H9 (cell line): ENCODE results near the gene PHC3. TPM values are rescaled to one million over a fixed set of nuclear protein-coding genes. Genes with fewer than 3 reads are reported as not detected.
"Not testable (repeated sequence)": the region's sequence is repeated elsewhere in the genome, so short reads cannot be mapped to it uniquely, and the experiment has no call there.

Experiments
- DNase-seq: peaks from one replicate; pipeline ENCODE4 v3.0.0-alpha.2; 2017
- H2AFZ ChIP-seq: one replicate; pipeline ENCODE4 v1.6.1; 2013; ENCODE audit warnings: mild to moderate bottlenecking, low read length, control low read depth, moderate library complexity
- H2AK5ac ChIP-seq: 2 replicates; pipeline ENCODE4 v1.6.1; 2013; ENCODE audit warnings: low read length, control low read depth, mixed read lengths; ENCODE audit not compliant: insufficient read length
- H2BK120ac ChIP-seq: one replicate; pipeline ENCODE4 v1.6.1; 2013; ENCODE audit warnings: low read depth, mild to moderate bottlenecking, low read length, control low read depth, inconsistent platforms; ENCODE audit not compliant: poor library complexity, severe bottlenecking
- H2BK12ac ChIP-seq: 2 replicates; pipeline ENCODE4 v1.6.1; 2013; ENCODE audit warnings: low read length, control low read depth, mixed read lengths, low read depth; ENCODE audit not compliant: insufficient read length
- H2BK15ac ChIP-seq: 2 replicates; pipeline ENCODE4 v1.6.1; 2013; ENCODE audit warnings: low read depth, low read length, control low read depth
- H2BK20ac ChIP-seq: one replicate; pipeline ENCODE4 v1.6.1; 2013; ENCODE audit warnings: low read depth, mild to moderate bottlenecking, low read length, control low read depth, inconsistent platforms; ENCODE audit not compliant: poor library complexity, severe bottlenecking
- H2BK5ac ChIP-seq: 2 replicates; pipeline ENCODE4 v1.6.1; 2013; ENCODE audit warnings: low read length, control low read depth, mixed read lengths; ENCODE audit not compliant: insufficient read length
- H3K14ac ChIP-seq: 2 replicates; pipeline ENCODE4 v1.6.1; 2013; ENCODE audit warnings: low read length, control low read depth; ENCODE audit not compliant: insufficient read depth
- H3K18ac ChIP-seq: 2 replicates; pipeline ENCODE4 v1.6.1; 2013; ENCODE audit warnings: low read depth, mild to moderate bottlenecking, mixed read lengths, low read length, control low read depth; ENCODE audit not compliant: insufficient read length
- H3K23ac ChIP-seq: 2 replicates; pipeline ENCODE4 v1.6.1; 2013; ENCODE audit warnings: low read length, control low read depth, mixed read lengths, low read depth; ENCODE audit not compliant: insufficient read length
- H3K23me2 ChIP-seq: 2 replicates; pipeline ENCODE4 v1.6.1; 2013; ENCODE audit warnings: low read depth, mild to moderate bottlenecking, mixed read lengths, low read length, control low read depth; ENCODE audit not compliant: insufficient read length, poor library complexity, severe bottlenecking
- H3K27ac ChIP-seq: 2 replicates; pipeline ENCODE4 v1.5.1; 2013; ENCODE audit warnings: low read length, control low read depth, mixed read lengths, low read depth; ENCODE audit not compliant: insufficient read length
- H3K27me3 ChIP-seq: 2 replicates; pipeline ENCODE4 v1.6.1; 2013; ENCODE audit warnings: low read length, control low read depth, inconsistent platforms; ENCODE audit not compliant: insufficient read depth
- H3K4ac ChIP-seq: 2 replicates; pipeline ENCODE4 v1.6.1; 2013; ENCODE audit warnings: low read depth, mild to moderate bottlenecking, control low read depth, inconsistent platforms, low read length, moderate library complexity
- H3K4me1 ChIP-seq: 2 replicates; pipeline ENCODE4 v1.6.1; 2013; ENCODE audit warnings: low read length, control low read depth, inconsistent platforms; ENCODE audit not compliant: insufficient read depth
- H3K4me2 ChIP-seq: 2 replicates; pipeline ENCODE4 v1.6.1; 2013; ENCODE audit warnings: low read length, control low read depth, mixed read lengths; ENCODE audit not compliant: insufficient read length, insufficient read depth
- H3K56ac ChIP-seq: 2 replicates; pipeline ENCODE4 v1.6.1; 2013; ENCODE audit warnings: low read depth, mild to moderate bottlenecking, mixed read lengths, low read length, control low read depth; ENCODE audit not compliant: insufficient read length
- H3K79me1 ChIP-seq: 2 replicates; pipeline ENCODE4 v1.6.1; 2013; ENCODE audit warnings: low read depth, mild to moderate bottlenecking, moderate library complexity, low read length, control low read depth, inconsistent platforms; ENCODE audit not compliant: insufficient read depth, poor library complexity, severe bottlenecking
- H3K79me2 ChIP-seq: 2 replicates; pipeline ENCODE4 v1.6.1; 2013; ENCODE audit warnings: low read length, control low read depth, inconsistent platforms; ENCODE audit not compliant: insufficient read depth
- H3K9ac ChIP-seq: 2 replicates; pipeline ENCODE4 v1.6.1; 2013; ENCODE audit warnings: low read length, control low read depth, mixed read lengths; ENCODE audit not compliant: insufficient read length; ENCODE audit errors: extremely low read depth
- H3K9me3 ChIP-seq: one replicate; pipeline ENCODE4 v1.6.1; 2013; ENCODE audit warnings: low read depth, low read length, inconsistent platforms; ENCODE audit not compliant: control insufficient read depth
- H3T11ph ChIP-seq: one replicate; pipeline ENCODE4 v1.6.1; 2013; ENCODE audit warnings: mild to moderate bottlenecking, low read length, control low read depth, inconsistent platforms
- H4K20me1 ChIP-seq: one replicate; pipeline ENCODE4 v1.6.1; 2013; ENCODE audit not compliant: control insufficient read depth, insufficient read length, insufficient read depth
- H4K5ac ChIP-seq: 2 replicates; pipeline ENCODE4 v1.6.1; 2013; ENCODE audit warnings: low read depth, mild to moderate bottlenecking, mixed read lengths, low read length, control low read depth; ENCODE audit not compliant: insufficient read length
- H4K8ac ChIP-seq: replicated peaks from 2 replicates; pipeline ENCODE4 v1.6.1; 2013; ENCODE audit warnings: low read length, control low read depth, mixed read lengths, low read depth; ENCODE audit not compliant: insufficient read length
- H4K91ac ChIP-seq: 2 replicates; pipeline ENCODE4 v1.6.1; 2013; ENCODE audit warnings: low read depth, mild to moderate bottlenecking, moderate library complexity, mixed read lengths, low read length, control low read depth; ENCODE audit not compliant: insufficient read length
- H3K27ac Mint-ChIP-seq, 3 experiments: 2 replicates in 2 of 3; 3 replicates in 1 of 3; pipeline ENCODE4 v1.8.0; 2020 to 2021; ENCODE audit warnings: mixed read lengths in 3 of 3, mild to moderate bottlenecking in 1 of 3, moderate library complexity in 1 of 3
- H3K27me3 Mint-ChIP-seq: 2 replicates; pipeline ENCODE4 v1.8.0; 2021; ENCODE audit warnings: low read depth, mild to moderate bottlenecking, moderate library complexity, mixed read lengths
- H3K36me3 Mint-ChIP-seq, 3 experiments: 2 replicates in 2 of 3; 3 replicates in 1 of 3; pipeline ENCODE4 v1.8.0; 2020 to 2021; ENCODE audit warnings: low read depth in 3 of 3, mixed read lengths in 3 of 3; ENCODE audit not compliant: insufficient read depth in 1 of 3
- H3K4me1 Mint-ChIP-seq, 2 experiments: 2 replicates each; pipeline ENCODE4 v1.8.0; 2020; ENCODE audit warnings: mixed read lengths in 2 of 2
- H3K4me3 Mint-ChIP-seq, 2 experiments: 2 replicates in 1 of 2; 3 replicates in 1 of 2; pipeline ENCODE4 v1.8.0; 2020 to 2021; ENCODE audit warnings: mild to moderate bottlenecking in 2 of 2, mixed read lengths in 2 of 2, moderate library complexity in 1 of 2
- H3K9me3 Mint-ChIP-seq, 2 experiments: 2 replicates in 1 of 2; 3 replicates in 1 of 2; pipeline ENCODE4 v1.8.0; 2020; ENCODE audit warnings: mild to moderate bottlenecking in 2 of 2, mixed read lengths in 2 of 2, moderate library complexity in 1 of 2
- WGBS: extraction: QIAGEN DNeasy Blood & Tissue Kit; methylation state at CpG from one replicate; pipeline ENCODE4 v1.1.7; 2013; ENCODE audit warnings: missing lambda C conversion rate, low lambda C conversion rate, mixed read lengths; ENCODE audit not compliant: insufficient read length; ENCODE audit errors: extremely low coverage; 5-methylcytosine and 5-hydroxymethylcytosine counted together
- total RNA-seq: library from RNA; stranded (reverse); gene quantifications from 2 replicates; pipeline ENCODE4 v1.2.1, GENCODE V29; 2021
- TF ChIP-seq, protein P1 (sequence below): fragments of 200-600 bp; sonication (generic); conservative IDR thresholded peaks from 3 replicates; pipeline ENCODE4 v1.8.0; 2021; ENCODE audit warnings: antibody characterized with exemption, mild to moderate bottlenecking

Gene PHC3
- total RNA-seq, 1 experiment from 2014 or later, result 26.4 TPM

DNA sequence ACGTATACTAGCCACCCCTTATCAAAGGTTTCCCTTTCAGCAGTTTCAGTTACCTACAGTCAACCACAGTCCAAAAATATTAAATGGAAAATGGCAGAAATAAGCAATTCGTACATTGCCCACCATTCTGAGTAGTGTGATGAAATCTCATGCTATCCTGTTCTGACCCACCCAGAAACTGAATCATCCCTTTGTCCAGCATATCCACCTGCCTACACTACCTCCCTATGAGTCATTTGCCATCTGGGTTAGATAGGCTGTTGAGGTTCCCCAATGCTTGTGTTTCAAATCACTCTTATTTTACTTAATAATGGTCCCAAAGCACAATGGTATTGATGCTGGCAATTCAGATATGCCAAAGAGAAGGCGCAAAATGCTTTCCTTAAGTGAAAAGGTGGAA is 15.3 kb upstream of the PHC3 start:
- Histone ChIP-seq H2BK5ac (no peak overlapping the region), H2BK12ac (no peak overlapping the region), H3K27me3 (no peaks in the 10 kb centered on the region), H4K20me1 (no peaks in the 10 kb centered on the region), H2AK5ac (no peak overlapping the region), H4K91ac (no peak overlapping the region), H2BK120ac (no peak overlapping the region), H3K4ac (no peak overlapping the region), H4K5ac (no peak overlapping the region), H3K27ac (no peak overlapping the region), H3K9ac (no peak overlapping the region), H3K23me2 (no peaks in the 10 kb centered on the region), H2BK15ac (no peak overlapping the region), H3K4me2 (no peak overlapping the region), H3K14ac (no peak overlapping the region), H3K9me3 (no peaks in the 10 kb centered on the region), H3K56ac (no peak overlapping the region), H2BK20ac (no peak overlapping the region), H3K4me1 (peaks cover 3% of the 10 kb centered on the region; the same call in 1 of the 2 replicates), H3K23ac (no peak overlapping the region), H3K18ac (no peak overlapping the region), H3K79me1 (no peaks in the 10 kb centered on the region), H2AFZ (no peak overlapping the region), H4K8ac (no peak overlapping the region), H3T11ph (no peak overlapping the region), H3K79me2 (no peaks in the 10 kb centered on the region)
- Mint-ChIP-seq H3K4me3 (no peak overlapping the region), H3K9me3 (no peaks in the 10 kb centered on the region), H3K4me1 (peaks cover 19 to 20% of the 10 kb centered on the region in 2 experiments), H3K27me3 (no peaks in the 10 kb centered on the region), H3K36me3 (no peaks in the 10 kb centered on the region), H3K27ac (no peak overlapping the region)
- no CpG with 5 or more reads among the region's 3 CpGs for WGBS
- no peak for DNase-seq
- TF ChIP-seq, protein P1, sequence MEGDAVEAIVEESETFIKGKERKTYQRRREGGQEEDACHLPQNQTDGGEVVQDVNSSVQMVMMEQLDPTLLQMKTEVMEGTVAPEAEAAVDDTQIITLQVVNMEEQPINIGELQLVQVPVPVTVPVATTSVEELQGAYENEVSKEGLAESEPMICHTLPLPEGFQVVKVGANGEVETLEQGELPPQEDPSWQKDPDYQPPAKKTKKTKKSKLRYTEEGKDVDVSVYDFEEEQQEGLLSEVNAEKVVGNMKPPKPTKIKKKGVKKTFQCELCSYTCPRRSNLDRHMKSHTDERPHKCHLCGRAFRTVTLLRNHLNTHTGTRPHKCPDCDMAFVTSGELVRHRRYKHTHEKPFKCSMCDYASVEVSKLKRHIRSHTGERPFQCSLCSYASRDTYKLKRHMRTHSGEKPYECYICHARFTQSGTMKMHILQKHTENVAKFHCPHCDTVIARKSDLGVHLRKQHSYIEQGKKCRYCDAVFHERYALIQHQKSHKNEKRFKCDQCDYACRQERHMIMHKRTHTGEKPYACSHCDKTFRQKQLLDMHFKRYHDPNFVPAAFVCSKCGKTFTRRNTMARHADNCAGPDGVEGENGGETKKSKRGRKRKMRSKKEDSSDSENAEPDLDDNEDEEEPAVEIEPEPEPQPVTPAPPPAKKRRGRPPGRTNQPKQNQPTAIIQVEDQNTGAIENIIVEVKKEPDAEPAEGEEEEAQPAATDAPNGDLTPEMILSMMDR, result no peak

DNA sequence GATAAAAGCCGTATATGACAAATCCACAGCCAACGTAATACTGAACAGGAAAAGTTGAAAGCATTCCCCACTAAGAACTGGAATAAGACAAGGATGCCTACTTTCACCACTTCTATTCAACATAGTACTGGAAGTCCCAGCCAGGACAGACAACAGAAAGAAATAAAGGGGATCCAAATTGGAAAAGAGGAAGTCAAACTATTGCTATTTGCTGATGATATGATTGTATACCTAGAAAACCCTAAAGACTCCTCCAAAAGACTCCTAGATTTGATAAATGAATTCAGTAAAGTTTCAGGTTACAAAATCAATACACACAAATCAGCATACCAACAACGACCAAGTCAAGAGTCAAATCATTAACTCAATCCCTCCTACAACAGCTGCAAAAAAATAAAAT is 14.2 kb upstream of the PHC3 start:
- H3K9me3 Mint-ChIP-seq, H4K8ac ChIP-seq, H3K27me3 Mint-ChIP-seq, H3K9me3 ChIP-seq, H2AK5ac ChIP-seq, H3K18ac ChIP-seq, H2BK15ac ChIP-seq, H4K20me1 ChIP-seq, H3T11ph ChIP-seq, H3K23me2 ChIP-seq, H3K23ac ChIP-seq, H3K27me3 ChIP-seq, H3K4me3 Mint-ChIP-seq, H2BK120ac ChIP-seq, H3K4me2 ChIP-seq, H2AFZ ChIP-seq, H3K9ac ChIP-seq, H3K56ac ChIP-seq, H3K79me2 ChIP-seq, H3K27ac ChIP-seq, H2BK20ac ChIP-seq, H3K4me1 ChIP-seq, H3K14ac ChIP-seq, H2BK12ac ChIP-seq, H2BK5ac ChIP-seq, DNase-seq, H3K79me1 ChIP-seq, H4K5ac ChIP-seq, H4K91ac ChIP-seq, H3K4ac ChIP-seq, H3K36me3 Mint-ChIP-seq: not testable (repeated sequence)
- H3K4me1 Mint-ChIP-seq, result peaks cover 17 to 18% of the 10 kb centered on the region in 2 experiments
- no CpG with 5 or more reads among the region's 3 CpGs for WGBS
- peak overlapping the region in 1 of 3 experiments; percentile 32; a peak in 1 of 7 replicates for H3K27ac Mint-ChIP-seq
